CD4-positive, alpha-beta T cell treated with Interleukin-15 for 1 hour (primary cell): ENCODE results near the gene PHF12.
A peak's percentile ranks its signal among the peaks of the same experiment; 100 is the strongest.
"Not testable (repeated sequence)": the region's sequence is repeated elsewhere in the genome, so short reads cannot be mapped to it uniquely, and the experiment has no call there.

ENCODE experiments used
- DNase-seq: peaks from one replicate; pipeline ENCODE4 v3.0.0-alpha.2; 2020

The PHF12 gene

GRCh38 chr17:28951991-28952975 is 965 bp upstream of the PHF12 start:
- peak; percentile 99 for DNase-seq

- no peak for DNase-seq
These were observed 428 bp downstream of the PHF12 start for GRCh38 chr17:28950752-28951427.

DNA sequence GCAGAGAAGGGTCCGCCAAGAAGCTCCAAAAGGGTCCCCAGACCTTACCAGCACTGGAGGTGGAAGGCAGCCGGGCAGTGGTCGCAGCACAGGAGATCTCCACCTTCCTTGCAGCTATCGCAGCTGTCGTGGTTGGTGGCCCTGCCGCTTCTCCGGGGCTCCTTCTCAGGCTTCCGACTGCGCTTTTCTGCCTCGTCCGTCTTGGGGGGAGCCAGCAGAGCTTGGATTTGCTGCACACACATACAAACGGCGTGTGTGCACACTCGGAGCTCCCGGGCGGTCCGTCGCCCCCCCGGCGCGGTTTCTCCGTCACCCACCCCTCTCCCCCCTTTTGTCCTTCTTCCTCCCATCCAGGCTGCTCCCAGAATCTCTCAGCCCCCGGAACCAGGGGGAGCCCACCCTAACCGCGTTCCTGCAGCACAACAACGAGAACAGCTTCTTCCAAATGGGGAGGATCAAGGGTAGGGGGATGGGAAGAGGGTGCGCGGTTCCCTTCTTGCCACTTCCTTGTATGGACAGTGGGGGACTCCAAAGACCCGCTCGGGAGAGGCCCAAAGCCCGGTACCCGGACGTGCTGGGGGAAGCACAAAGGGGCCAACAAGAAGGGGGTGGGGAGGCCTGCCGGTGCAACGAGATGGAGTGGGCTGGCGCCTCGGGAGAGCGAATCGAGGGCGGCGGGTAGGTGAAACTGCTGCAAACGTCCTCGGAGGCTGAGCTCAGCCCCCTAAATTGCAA is 1.1 kb downstream of the PHF12 start:
- DNase-seq: peak; percentile 65

DNA sequence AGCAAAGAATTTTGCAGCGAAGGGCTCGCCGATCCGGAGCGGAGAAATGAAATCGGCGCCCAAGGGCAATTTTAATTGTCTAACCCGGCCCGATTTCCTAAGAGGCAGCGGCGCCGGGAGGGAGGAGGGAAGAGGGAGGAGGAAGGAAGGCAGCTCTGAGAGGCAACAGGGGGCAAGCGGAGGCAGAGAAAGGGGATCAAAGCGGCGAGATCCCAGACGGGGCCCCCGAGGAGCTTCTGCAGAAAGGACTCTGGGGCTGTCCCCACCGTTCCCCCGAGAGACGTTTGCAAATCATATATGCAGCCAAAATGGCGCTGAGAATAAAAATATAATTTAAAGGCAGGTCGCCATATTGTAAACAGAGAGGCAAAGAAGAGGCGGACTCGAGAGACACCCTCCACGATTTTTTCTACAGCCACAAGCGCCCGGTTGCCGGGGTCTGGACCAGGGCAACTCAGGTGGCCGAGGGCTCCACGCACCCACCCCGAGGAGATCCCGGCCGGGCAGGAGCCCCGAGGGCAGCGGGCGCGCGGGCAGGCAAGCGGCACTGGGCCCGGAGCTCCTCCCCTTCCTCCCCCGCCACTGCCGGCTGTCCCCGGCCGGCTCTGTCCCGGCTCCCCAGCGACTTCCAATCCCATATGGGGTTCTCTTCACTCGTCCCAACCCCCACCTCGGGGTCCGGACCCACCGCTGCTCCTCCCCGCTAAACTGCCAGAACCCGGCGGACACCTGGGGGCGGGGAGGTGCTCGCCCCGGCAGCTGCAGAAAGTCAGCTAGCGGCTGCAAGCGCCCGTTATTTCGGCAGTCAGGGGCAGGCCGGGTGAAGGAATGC is 1.9 kb downstream of the PHF12 start:
- DNase-seq: peak; percentile 64

DNA sequence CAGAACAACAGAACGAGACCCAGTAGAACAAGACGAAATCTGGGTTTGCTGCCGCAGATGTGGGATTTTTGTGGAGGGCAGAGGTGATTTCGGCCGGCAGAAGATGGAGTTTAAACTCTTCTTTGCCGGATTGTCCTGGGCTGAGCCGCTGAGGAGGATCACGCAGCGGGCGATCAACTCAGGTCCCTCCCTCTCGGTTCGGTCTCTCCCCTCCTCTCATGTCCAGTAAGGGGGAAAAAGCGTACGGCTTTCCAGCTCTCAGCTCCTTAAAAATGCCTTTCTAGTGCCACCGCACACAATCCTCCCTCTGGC is 2.5 kb downstream of the PHF12 start:
- DNase-seq: no peak

GRCh38 chr17:28948342-28948741 is 3.0 kb downstream of the PHF12 start:
- no peak for DNase-seq

- no peak for DNase-seq
These were observed 3.7 kb downstream of the PHF12 start for GRCh38 chr17:28947639-28948038.

- DNase-seq: no peak
These were observed 5.1 kb downstream of the PHF12 start for GRCh38 chr17:28946239-28946638.

DNA sequence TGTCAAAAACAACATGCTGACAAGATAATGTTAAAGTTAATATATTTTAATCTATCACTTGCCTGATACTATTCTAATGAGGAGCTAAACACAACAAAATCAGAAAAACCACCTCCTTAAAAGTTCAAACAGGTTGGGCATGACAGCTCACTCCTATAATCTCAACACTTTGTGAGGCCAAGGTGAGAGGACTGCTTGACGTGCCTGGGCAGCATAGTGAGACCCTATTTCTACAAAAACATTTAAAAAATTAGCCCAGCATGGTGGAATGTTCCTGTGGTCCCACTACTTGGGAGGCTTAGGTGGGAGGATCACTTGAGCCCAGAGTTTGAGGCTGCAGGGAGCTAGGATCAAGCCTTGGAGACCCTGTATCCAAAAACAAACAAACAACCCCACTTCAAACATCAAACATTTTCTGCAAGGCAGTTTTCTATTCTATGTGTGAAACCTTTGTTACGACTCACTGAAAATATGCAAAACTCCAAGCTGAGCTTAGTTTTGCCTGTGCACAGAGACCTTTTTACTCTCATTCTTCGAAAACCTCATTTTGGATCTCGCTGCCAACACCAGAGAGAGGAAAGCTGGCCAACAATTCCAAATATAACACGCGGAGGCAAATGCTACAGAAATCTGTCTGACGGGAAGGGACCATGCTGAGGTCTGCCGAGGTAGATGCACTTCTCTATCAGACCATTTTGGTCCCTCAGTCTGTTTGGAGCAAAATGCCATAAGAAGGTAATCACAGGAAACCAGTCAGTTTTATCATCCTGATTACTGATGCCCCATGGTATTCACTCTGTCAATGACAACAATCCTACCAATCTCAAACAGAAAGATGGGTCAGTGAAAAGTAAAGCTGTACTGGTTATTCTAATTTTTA is 6.2 kb downstream of the PHF12 start:
- no peak for DNase-seq

DNA sequence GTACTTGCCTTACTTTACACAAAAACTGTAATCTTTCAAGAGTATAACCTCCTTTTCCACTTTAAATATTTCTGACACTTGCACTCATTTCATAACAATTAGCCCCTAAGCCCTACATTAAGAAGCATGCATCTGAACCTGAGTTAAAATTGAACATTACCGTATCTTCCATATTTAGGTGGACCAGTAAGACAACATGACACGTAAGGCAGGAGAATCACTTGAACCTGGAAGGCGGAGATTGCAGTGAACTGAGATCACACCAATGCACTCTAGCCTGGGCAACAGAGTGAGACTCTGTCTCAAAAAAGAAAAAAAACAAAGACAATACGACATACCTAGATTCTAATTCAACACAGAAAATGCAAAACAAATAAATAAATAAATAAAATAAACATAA is 7.0 kb downstream of the PHF12 start:
- no peak for DNase-seq

DNA sequence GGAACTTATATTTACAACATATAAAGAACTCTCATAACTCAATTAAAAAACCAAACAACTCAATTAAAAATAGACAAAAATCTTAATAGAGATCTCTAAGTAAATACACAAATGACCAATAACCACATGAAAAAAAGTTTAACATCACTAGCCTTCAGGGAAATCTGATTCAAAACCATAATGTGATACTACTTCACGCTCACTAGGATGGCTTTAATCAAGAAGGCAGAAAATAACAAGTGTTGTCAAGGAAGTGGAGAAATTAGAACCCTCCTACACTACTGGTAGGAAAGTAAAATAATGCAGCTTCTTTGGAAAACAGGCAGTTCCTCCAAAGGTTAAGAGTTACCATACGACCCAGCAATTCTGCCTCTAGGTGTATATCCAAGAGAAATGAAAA is 8.4 kb downstream of the PHF12 start:
- DNase-seq: no peak

GRCh38 chr17:28941251-28941650 is 10.1 kb downstream of the PHF12 start:
- no peak for DNase-seq

- DNase-seq: no peak
These were observed 10.6 kb downstream of the PHF12 start for GRCh38 chr17:28940675-28941074.

- DNase-seq: no peak
These were observed 11.2 kb downstream of the PHF12 start for GRCh38 chr17:28940142-28940541.

DNA sequence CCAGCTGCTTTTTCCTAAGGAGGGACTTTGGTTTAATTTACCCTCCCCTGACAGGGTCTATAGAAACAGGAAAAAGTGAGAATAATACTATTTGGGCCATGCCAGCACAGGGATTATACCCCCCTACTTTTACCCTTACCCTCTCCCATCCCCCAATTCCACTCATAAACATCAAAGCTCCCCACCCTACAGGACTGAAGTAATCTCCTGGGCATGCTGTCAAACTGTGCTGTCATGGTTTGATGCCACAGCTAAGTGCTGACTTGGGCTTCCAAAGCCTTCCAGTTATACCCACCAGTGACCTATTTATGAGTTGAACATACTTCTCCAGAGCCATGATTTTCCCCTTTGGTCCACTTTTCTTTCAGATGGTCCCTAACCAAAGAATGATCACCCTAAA is 12.8 kb downstream of the PHF12 start:
- no peak for DNase-seq

DNA sequence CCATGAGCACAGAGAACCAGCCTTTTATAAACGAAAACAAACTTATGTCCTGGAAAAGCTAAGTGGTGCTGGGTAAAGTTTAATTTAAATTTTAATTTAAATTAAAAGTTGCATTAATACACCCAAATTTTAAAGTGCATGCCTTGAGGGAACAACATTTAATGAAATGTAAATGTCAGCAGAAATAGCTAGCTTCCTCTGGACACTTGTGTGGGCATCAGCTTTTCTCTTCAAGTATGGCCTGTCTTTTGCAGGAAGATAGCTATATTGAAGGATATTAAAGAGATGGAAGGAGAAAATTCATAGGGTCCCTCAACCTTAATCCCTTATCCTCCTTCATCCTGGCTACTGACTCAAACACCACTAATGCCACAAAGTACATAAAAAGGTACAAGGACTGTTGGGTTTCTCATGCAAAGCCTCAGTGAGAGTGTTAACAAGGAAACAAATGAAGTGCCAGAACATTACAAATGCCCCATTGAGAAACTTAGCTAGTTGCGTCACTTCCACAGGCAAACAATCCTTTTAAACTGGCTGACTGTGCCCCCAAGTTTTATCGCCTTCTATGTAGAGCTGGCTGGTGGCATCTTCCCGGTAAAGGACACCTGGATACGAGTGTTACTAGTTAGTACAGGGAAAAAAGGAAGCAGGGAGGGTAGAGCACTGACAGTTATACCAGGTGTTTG is 14.1 kb downstream of the PHF12 start:
- no peak for DNase-seq

DNA sequence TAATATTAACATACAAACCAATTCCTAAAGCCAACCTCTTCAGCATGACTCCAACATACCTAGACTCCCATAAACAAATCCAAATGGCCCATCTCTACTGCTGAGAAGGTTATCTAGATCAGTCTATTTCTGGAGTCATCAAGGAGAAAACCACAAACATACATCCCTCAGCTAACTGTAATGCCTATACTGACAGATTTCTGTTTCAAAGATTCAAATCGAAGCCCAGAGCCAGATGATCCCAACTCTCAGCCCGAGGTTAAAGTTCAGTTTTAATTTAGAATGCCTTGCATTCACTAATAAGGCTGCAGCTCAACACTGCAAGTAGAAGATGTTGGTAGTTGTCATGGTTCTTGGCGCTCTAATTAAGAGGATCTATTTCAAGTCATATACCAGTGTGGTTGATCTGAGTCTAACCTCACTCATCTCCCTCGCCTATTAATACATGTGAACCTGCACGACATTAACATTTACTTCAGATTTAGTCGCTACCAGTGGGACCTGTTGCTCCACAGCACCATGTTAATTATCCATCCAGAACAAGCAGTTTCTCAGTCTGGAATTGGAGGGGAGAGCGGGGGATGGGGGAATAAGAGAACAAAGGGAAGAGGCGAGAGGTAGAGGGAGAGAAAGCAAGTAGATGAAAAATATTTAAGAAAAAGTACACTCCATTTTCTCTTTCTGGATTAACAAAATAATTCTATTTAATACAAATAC is 15.4 kb downstream of the PHF12 start:
- DNase-seq: no peak

DNA sequence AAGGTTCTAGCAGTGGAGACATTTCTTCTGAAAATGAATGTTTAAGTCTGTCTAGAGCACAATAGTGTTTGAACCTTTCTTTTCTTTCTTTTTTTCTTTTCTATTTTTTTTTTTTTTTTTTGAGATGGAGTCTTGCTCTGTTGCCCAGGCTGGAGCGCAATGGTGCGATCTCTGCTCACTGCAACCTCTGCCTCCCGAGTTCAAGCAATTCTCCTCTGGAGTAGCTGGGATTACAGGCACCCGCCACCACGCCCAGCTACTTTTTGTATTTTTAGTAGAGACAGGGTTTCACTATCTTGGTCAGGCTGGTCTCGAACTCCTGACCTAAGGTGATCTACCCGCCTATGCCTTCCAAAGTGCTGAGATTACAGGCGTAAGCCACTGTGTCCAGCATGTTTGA is 16.8 kb downstream of the PHF12 start:
- DNase-seq: not testable (repeated sequence)

DNA sequence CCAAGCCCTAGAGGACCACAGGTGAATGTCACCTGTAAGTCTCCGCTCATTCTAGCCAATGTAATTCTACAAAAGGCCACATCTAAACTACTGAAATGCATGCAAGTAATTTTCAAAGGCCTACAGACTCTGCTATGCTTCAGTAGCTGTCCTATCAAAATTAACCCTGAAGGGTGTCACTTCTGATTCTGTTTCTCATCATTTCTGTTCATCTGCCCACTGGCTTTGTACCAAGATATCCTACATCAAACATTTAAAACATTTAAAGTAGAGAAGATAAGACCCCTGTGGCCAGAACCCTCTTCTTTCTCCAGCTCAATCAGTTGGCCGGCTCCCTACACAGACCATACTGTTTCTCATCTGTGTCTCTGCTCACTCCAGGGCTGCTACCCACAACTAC is 21.5 kb downstream of the PHF12 start:
- no peak for DNase-seq

DNA sequence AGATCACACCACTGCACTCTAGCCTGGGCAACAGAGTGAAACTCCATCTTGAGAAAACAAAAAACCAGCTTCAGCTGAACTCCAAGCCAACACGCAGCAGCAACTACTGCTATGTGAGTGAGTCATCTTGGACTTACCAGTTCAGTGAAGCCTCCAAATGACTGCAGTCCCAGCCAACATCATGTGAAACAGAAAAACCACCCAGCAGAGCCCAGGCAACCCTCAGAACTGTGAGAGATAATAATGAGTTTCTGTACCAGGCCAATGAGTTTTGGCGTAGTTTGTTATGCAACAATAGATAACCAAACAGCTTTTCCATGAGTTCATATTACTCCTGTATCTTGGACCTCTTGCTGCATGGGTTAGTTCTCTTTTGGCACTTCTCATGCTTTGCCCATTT is 23.3 kb downstream of the PHF12 start:
- peak; percentile 44 for DNase-seq
